Measurements from ENCODE around the gene MBOAT7.

- TF ChIP-seq CTCF (IDR thresholded peaks at IDR 0.05; ENCODE audit: extremely low read depth in 1 of 2, insufficient read depth in 1 of 2, low read depth in 1 of 2, low read length in 2 of 2), result no peak
- TF ChIP-seq JUN (IDR thresholded peaks at IDR 0.05; ENCODE audit: borderline replicate concordance, insufficient read depth, insufficient read length, low read depth), result no peak
- TF ChIP-seq GATA2 (IDR thresholded peaks at IDR 0.05; ENCODE audit: insufficient read depth, insufficient read length, low read depth, low read length), result no peak
- TF ChIP-seq POLR2AphosphoS5 (IDR thresholded peaks at IDR 0.05; ENCODE audit: insufficient read depth, low read depth, low read length), result peak; percentile 43
Measured at GRCh38 chr19:54173951-54174834, 15.2 kb downstream of the MBOAT7 start.
